ENCODE measurements around the gene RAB27B.
"Not testable (repeated sequence)": the region's sequence is repeated elsewhere in the genome, so short reads cannot be mapped to it uniquely, and the experiment has no call there.

RAB27B gene

DNA sequence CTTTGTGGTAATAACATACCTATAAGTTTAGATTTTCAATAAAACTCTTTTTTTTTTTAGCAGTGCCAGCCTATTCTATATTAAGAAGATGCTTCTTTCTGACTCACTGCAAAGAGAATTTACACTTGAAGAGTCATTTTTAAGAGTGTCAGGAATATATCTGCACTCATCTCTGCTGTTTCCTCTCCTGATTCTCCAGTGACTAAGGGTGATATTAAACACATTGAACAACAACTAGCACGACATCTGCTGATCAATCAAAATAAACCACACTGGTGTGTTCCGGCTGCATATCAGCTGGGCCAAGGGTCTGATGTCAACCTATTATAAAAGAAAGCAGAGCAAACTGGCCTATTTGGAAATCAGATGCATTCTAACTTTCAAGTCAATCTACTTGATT, 15.0 kb downstream of the RAB27B start:
- POLR2A ChIA-PET (ENCODE audit: low non-redundant PET) = no interaction called here
- TF ChIP-seq, protein P1, sequence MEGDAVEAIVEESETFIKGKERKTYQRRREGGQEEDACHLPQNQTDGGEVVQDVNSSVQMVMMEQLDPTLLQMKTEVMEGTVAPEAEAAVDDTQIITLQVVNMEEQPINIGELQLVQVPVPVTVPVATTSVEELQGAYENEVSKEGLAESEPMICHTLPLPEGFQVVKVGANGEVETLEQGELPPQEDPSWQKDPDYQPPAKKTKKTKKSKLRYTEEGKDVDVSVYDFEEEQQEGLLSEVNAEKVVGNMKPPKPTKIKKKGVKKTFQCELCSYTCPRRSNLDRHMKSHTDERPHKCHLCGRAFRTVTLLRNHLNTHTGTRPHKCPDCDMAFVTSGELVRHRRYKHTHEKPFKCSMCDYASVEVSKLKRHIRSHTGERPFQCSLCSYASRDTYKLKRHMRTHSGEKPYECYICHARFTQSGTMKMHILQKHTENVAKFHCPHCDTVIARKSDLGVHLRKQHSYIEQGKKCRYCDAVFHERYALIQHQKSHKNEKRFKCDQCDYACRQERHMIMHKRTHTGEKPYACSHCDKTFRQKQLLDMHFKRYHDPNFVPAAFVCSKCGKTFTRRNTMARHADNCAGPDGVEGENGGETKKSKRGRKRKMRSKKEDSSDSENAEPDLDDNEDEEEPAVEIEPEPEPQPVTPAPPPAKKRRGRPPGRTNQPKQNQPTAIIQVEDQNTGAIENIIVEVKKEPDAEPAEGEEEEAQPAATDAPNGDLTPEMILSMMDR (conservative IDR thresholded peaks at IDR 0.05; ENCODE audit: low read depth) = no peak
- no peak overlapping the region for H3K27ac ChIP-seq
- CTCF ChIA-PET = no interaction called here
- no peak for DNase-seq (ENCODE audit: low spot score)

DNA sequence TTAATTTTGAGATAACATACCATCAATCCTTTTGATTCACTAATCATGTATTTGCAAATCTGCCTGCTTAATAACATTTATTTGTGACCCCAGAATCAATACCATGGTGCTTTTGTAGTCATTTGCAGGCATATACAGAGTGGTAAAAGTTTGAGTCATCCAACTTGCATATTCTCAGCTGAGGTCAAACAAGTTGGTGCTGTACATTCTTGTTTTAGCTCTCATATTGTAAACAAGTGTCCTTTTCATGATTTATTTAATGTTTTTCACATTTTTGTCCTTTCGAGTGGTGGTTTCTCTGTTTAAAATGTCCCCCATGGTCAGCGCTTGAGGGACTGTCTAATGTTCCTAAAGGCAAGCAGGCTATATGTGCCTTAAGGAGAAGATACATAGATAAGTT, 17.5 kb downstream of the RAB27B start:
- CTCF ChIA-PET = no interaction called here
- TF ChIP-seq, protein P1 (conservative IDR thresholded peaks at IDR 0.05; ENCODE audit: low read depth) = no peak
- no peak for DNase-seq (ENCODE audit: low spot score)
- POLR2A ChIA-PET (ENCODE audit: low non-redundant PET) = no interaction called here
- H3K27ac ChIP-seq = no peak overlapping the region

DNA sequence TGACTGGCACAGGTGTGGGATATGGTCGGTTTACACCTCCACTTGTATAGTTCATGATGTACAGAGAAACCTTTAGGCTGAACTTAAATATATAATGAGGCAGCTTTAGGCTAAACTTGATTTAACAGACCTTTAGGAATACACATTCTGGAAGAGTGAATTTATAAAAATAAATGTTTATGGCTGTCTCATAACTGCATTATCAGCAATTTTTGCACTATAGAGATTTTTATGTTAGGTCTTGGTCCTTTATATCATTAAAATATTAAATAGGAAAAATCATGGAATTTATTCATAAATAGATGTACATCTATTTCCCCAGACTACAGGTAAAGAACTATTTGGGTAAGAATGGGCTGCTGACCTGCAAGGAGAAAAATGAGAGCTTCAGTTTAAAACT, 19.8 kb downstream of the RAB27B start:
- POLR2A ChIA-PET (ENCODE audit: low non-redundant PET) = no interaction called here
- DNase-seq (ENCODE audit: low spot score) = no peak
- H3K27ac ChIP-seq = no peak overlapping the region
- CTCF ChIA-PET = no interaction called here
- TF ChIP-seq, protein P1 (conservative IDR thresholded peaks at IDR 0.05; ENCODE audit: low read depth) = no peak

DNA sequence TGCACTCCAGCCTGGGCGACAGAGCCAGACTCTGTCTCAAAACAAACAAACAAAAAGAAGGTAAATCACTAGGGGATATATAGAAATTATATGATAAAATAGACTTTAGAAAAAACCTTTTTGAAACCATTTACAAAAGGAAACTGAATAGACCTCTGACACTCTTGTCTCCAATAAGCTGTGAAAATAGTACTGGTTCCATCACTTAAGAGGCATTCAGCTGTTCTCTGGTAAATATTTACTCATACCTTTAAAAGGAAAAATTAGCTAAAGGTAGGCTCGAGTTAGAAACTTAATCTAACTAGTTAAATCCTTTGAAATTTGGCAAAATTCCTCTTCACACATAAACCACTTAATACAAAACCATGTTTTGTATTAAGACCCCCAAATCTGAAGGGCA, 21.4 kb downstream of the RAB27B start:
- TF ChIP-seq, protein P1 (conservative IDR thresholded peaks at IDR 0.05; ENCODE audit: low read depth) = no peak
- no peak overlapping the region for H3K27ac ChIP-seq
- CTCF ChIA-PET = no interaction called here
- DNase-seq (ENCODE audit: low spot score) = no peak
- POLR2A ChIA-PET (ENCODE audit: low non-redundant PET) = no interaction called here

DNA sequence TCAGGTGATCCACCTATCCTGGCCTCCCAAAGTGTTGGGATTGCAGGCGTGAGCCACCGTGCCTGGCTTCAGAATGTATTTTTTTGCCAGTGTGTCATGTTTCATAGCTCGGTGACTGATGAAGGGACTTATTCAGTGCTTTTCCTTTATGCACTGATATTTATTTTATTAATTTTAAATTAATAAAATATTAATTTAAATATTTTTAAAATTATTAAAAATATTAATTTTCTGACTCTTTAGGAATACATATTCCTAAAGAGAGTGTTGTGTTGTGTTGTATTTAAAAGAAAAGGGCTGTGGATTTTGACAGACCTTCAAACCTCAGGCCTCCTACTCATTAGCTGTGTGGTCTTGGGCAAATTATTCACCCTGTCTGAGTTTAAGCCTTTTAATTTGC, 22.3 kb downstream of the RAB27B start:
- TF ChIP-seq, protein P1 (conservative IDR thresholded peaks at IDR 0.05; ENCODE audit: low read depth) = no peak
- POLR2A ChIA-PET (ENCODE audit: low non-redundant PET) = no interaction called here
- CTCF ChIA-PET = no interaction called here
- no peak for DNase-seq (ENCODE audit: low spot score)
- H3K27ac ChIP-seq = no peak overlapping the region

DNA sequence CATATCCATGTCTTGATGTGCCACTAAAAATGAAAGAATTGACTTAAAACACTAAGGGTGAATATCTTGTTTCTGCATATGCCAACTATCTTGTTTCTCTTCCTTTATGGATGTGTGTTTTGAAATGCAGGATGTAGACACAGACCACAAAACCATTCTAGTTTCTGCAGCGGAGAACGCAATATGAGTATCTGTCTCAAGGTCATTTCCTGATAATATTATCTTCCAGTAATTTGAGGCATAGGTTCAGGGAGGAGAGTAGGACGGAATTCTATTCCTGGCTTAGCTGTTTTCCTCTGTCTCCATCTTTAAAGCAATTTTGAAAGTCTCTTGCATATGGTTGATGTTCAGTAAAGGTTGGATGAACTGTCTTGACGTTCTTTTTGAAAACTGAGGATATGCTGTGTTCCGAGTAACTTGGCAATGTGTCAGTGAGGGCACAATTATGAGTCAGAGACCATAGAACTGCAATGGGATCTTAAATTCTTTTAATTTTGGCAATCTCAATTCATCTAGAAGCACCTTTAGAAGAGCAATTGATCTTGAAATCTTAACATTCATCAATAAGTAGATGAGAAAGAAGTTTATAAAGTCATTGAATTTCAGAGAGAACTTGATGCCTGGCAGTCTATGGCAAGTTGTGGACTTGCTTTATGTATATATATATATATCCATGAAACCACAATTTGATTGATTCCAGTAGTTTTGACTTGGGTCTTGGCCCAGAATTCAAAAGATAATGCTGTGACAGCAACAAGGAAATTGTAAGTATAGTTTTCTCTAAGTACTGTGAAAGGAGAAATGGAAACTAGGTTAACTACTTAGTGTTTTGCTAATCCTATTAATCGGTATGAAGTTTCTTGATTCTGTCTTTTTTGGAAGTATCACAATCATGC, 24.8 kb downstream of the RAB27B start:
- no peak for DNase-seq (ENCODE audit: low spot score)
- TF ChIP-seq, protein P1 (conservative IDR thresholded peaks at IDR 0.05; ENCODE audit: low read depth) = no peak
- H3K27ac ChIP-seq = no peak overlapping the region
- ChIA-PET POLR2A (ENCODE audit: low non-redundant PET) (no interaction called here), CTCF (no interaction called here)

DNA sequence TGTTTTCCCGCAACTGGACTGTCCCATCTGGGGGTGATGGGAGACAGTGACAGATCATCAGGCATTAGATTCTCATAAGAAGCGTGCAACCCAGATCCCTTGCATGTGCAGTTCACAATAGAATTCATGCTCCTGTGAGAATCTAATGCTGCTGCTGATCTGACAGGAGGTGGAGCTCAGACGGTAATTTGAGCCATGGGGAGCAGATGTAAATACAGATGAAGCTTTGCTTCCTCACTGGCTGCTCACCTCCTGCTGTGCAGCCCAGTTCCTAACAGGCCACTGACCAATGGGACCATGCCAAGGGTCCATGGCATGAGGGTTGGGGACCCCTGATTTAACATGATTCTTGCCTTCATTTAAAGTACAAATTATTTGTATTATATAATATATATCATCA, 26.8 kb downstream of the RAB27B start:
- DNase-seq (ENCODE audit: low spot score); H3K27ac ChIP-seq; POLR2A ChIA-PET (ENCODE audit: low non-redundant PET): not testable (repeated sequence)
- CTCF ChIA-PET = interaction anchor here (0.6 kb wide), 1 partner anchor 75 kb away, joined by 3 read pairs; no protein-coding TSS in a partner anchor
